SK-N-SH (cell line): Measurements from ENCODE around the gene PIAS3.

Experiments
- CTCF ChIP-seq: fragments of 200-600 bp; sonication (generic); IDR thresholded peaks from 2 replicates; pipeline ENCODE4 v1.6.1; 2017; ENCODE audit warnings: antibody characterized with exemption, mild to moderate bottlenecking, moderate library complexity
- EP300 ChIP-seq, 2 experiments: IDR thresholded peaks; 2 replicates each; pipeline versions ENCODE4 v1.4.0 to v1.6.1; 2012; ENCODE audit warnings: borderline replicate concordance in 1 of 2, low read depth in 1 of 2, low read length in 1 of 2
- MEF2A ChIP-seq: IDR thresholded peaks from 2 replicates; pipeline ENCODE4 v1.4.0; 2012; ENCODE audit warnings: low read depth, borderline replicate concordance
- MXI1 ChIP-seq: IDR thresholded peaks from 2 replicates; pipeline ENCODE4 v1.6.1; 2012; ENCODE audit warnings: mild to moderate bottlenecking, low read depth, low read length, improper control_type of control experiment
- PBX3 ChIP-seq: IDR thresholded peaks from 2 replicates; pipeline ENCODE4; 2012
- POLR2AphosphoS5 ChIP-seq: IDR thresholded peaks from 2 replicates; pipeline ENCODE4 v1.6.1; 2012; ENCODE audit warnings: low read depth, low read length
- RCOR1 ChIP-seq: fragments of 150-350 bp; IDR thresholded peaks from 2 replicates; pipeline ENCODE4 v1.6.1; 2017; ENCODE audit warnings: antibody characterized with exemption, low read length
- RFX5 ChIP-seq: IDR thresholded peaks from 2 replicates; pipeline ENCODE4 v1.6.1; 2012; ENCODE audit warnings: mild to moderate bottlenecking, improper control_type of control experiment, low read length
- SIN3A ChIP-seq: IDR thresholded peaks from 2 replicates; pipeline ENCODE4 v1.6.1; 2012; ENCODE audit warnings: low read depth, mild to moderate bottlenecking, low read length, moderate library complexity, borderline replicate concordance
- TAF1 ChIP-seq: IDR thresholded peaks from 2 replicates; pipeline ENCODE4 v1.6.1; 2012; ENCODE audit warnings: low read depth, mild to moderate bottlenecking, low read length, moderate library complexity, borderline replicate concordance
- TF ChIP-seq, protein P1 (sequence below): IDR thresholded peaks from 2 replicates; pipeline ENCODE4 v1.6.1; 2012; ENCODE audit warnings: mild to moderate bottlenecking, low read depth, low read length, moderate library complexity

GRCh38 chr1:145843031-145843430, 15.8 kb downstream of the PIAS3 start:
- TF ChIP-seq CTCF (no peak), POLR2AphosphoS5 (no peak), EP300 (IDR thresholded peaks at IDR 0.05; ENCODE audit: borderline replicate concordance in 1 of 2, low read depth in 1 of 2, low read length in 1 of 2) (no peak), SIN3A (no peak), TAF1 (no peak), RFX5 (no peak), MEF2A (no peak), RCOR1 (no peak), PBX3 (no peak), MXI1 (no peak)
- TF ChIP-seq, protein P1, sequence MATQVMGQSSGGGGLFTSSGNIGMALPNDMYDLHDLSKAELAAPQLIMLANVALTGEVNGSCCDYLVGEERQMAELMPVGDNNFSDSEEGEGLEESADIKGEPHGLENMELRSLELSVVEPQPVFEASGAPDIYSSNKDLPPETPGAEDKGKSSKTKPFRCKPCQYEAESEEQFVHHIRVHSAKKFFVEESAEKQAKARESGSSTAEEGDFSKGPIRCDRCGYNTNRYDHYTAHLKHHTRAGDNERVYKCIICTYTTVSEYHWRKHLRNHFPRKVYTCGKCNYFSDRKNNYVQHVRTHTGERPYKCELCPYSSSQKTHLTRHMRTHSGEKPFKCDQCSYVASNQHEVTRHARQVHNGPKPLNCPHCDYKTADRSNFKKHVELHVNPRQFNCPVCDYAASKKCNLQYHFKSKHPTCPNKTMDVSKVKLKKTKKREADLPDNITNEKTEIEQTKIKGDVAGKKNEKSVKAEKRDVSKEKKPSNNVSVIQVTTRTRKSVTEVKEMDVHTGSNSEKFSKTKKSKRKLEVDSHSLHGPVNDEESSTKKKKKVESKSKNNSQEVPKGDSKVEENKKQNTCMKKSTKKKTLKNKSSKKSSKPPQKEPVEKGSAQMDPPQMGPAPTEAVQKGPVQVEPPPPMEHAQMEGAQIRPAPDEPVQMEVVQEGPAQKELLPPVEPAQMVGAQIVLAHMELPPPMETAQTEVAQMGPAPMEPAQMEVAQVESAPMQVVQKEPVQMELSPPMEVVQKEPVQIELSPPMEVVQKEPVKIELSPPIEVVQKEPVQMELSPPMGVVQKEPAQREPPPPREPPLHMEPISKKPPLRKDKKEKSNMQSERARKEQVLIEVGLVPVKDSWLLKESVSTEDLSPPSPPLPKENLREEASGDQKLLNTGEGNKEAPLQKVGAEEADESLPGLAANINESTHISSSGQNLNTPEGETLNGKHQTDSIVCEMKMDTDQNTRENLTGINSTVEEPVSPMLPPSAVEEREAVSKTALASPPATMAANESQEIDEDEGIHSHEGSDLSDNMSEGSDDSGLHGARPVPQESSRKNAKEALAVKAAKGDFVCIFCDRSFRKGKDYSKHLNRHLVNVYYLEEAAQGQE: no peak
